Neutrophil (primary cell): ENCODE results near the gene DSP.

Experiments
- H3K27ac ChIP-seq: fragments of 200-600 bp; sonication (generic); 2 replicates; pipeline ENCODE4 v1.5.1; 2016; ENCODE audit warnings: mild to moderate bottlenecking, moderate library complexity
- H3K27me3 ChIP-seq: fragments of 200-600 bp; sonication (generic); 2 replicates; pipeline ENCODE4 v1.6.0; 2016; ENCODE audit warnings: mild to moderate bottlenecking
- H3K36me3 ChIP-seq: fragments of 200-600 bp; sonication (generic); 2 replicates; pipeline ENCODE4 v1.5.1; 2017
- H3K4me1 ChIP-seq, 2 experiments: fragments of 200-600 bp in 1 of 2; sonication (generic) in 1 of 2; 1 replicate in 1 of 2; 2 replicates in 1 of 2; pipeline versions ENCODE4 v1.5.1 to v1.6.1; 2013 to 2016; ENCODE audit warnings: low read depth in 1 of 2, low read length in 1 of 2, mild to moderate bottlenecking in 1 of 2, moderate library complexity in 1 of 2; ENCODE audit not compliant: control insufficient read depth in 1 of 2, insufficient read depth in 1 of 2
- H3K4me3 ChIP-seq, 2 experiments: fragments of 200-600 bp in 1 of 2; sonication (generic) in 1 of 2; 1 replicate in 1 of 2; 2 replicates in 1 of 2; pipeline ENCODE4 v1.5.1; 2013 to 2016; ENCODE audit warnings: low read depth in 1 of 2, low read length in 1 of 2, mild to moderate bottlenecking in 1 of 2, moderate library complexity in 1 of 2
- H3K9me3 ChIP-seq: fragments of 200-600 bp; sonication (generic); 2 replicates; pipeline ENCODE4 v1.5.1; 2016
- TF ChIP-seq, protein P1 (sequence below): fragments of 200-600 bp; sonication (generic); IDR thresholded peaks from 2 replicates; pipeline ENCODE4 v1.5.1; 2016; ENCODE audit warnings: antibody characterized with exemption

Gene DSP

DNA sequence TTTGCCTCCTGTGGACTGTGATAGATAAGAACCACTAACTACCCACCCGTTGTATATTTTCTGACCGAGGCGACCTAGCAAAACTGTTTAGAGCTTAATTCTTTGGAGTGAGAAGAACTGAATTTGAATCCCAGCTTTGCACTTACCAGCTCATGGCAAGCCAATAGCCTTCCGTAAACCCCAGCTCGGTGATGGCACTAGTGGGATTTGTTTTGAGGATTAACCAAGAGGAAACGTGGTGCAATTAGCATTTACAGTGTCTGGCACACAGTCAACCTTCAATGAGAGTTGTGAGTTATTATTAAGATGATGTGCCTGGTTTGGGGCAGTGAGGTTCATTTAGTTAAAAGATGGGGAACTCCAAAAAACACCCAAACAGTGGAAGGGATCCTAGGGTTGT, 12.3 kb upstream of the DSP start:
- no peak overlapping the region for H3K4me3 ChIP-seq
- peaks cover 84% of the 10 kb centered on the region for H3K27me3 ChIP-seq
- peaks cover 0 to 4% of the 10 kb centered on the region in 2 experiments for H3K4me1 ChIP-seq
- H3K9me3 ChIP-seq = no peaks in the 10 kb centered on the region
- no peak overlapping the region for H3K27ac ChIP-seq
- TF ChIP-seq, protein P1, sequence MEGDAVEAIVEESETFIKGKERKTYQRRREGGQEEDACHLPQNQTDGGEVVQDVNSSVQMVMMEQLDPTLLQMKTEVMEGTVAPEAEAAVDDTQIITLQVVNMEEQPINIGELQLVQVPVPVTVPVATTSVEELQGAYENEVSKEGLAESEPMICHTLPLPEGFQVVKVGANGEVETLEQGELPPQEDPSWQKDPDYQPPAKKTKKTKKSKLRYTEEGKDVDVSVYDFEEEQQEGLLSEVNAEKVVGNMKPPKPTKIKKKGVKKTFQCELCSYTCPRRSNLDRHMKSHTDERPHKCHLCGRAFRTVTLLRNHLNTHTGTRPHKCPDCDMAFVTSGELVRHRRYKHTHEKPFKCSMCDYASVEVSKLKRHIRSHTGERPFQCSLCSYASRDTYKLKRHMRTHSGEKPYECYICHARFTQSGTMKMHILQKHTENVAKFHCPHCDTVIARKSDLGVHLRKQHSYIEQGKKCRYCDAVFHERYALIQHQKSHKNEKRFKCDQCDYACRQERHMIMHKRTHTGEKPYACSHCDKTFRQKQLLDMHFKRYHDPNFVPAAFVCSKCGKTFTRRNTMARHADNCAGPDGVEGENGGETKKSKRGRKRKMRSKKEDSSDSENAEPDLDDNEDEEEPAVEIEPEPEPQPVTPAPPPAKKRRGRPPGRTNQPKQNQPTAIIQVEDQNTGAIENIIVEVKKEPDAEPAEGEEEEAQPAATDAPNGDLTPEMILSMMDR = no peak
- H3K36me3 ChIP-seq = no peaks in the 10 kb centered on the region

DNA sequence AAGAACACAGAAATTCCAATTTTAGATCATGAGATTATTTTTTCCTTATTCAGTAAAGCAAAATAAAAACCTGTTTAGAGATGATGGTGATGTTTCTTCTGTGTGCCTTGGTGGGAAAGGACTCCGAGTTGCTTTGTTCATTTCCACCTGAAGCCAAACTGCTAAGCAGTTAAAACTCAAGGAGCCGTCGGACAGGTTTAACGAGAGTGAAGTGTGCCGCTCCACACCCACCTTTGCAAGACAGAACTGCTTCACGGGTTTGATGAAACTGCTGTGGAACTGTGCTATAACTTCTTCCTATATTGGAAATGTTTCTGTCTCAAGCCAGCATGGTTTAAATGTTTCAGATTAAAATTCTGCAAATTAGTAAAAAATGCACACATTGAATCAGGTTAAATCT, 9.2 kb upstream of the DSP start:
- peaks cover 92% of the 10 kb centered on the region for H3K27me3 ChIP-seq
- TF ChIP-seq, protein P1 = no peak
- no peaks in the 10 kb centered on the region for H3K4me1 ChIP-seq
- H3K27ac ChIP-seq = no peak overlapping the region
- no peak overlapping the region for H3K4me3 ChIP-seq
- H3K36me3 ChIP-seq = no peaks in the 10 kb centered on the region
- H3K9me3 ChIP-seq = no peaks in the 10 kb centered on the region

DNA sequence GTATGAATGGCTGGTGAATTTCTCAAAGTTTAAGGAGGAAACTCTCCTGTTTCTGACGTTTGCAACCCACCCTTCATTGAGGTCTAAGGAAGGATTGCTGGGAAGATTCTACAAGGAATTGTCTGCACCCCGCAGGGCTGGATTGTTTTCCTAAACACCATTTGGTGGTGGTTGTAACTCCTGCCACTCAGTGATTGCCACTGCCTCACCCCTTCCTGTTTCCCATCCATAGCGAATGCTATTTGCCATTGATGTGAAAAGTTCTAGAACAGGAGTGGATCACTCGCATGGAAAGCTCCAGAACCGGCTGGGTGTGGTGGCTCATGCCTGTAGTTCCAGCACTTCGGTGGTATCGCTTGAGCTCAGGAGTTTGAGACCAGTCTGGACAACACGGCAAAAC, 8.7 kb upstream of the DSP start:
- Histone ChIP-seq H3K36me3 (no peaks in the 10 kb centered on the region), H3K4me1 (no peaks in the 10 kb centered on the region), H3K27me3 (peaks cover 92% of the 10 kb centered on the region), H3K27ac (no peak overlapping the region), H3K4me3 (no peak overlapping the region), H3K9me3 (no peaks in the 10 kb centered on the region)
- TF ChIP-seq, protein P1 = no peak

DNA sequence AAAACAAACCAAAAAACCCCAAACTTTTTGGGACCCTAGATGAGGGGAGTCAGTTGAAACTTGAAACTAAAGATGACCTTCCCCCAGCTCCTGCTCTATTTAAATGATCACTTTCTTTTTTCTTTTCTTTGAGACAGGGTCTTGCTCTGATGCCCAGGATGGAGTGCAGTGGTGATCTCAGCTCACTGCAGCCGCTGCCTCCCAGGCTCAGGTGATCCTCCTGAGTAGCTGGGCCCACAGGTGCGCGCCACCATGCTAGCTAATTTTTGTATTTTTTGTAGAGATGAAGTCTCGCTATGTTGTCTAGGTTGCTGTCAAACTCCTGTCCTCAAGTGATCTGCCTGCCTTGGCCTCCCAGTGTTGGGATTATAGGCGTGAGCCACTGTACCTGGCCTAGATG, 7.3 kb upstream of the DSP start:
- H3K27ac ChIP-seq = no peak overlapping the region
- no peak overlapping the region for H3K4me3 ChIP-seq
- no peaks in the 10 kb centered on the region for H3K4me1 ChIP-seq
- H3K36me3 ChIP-seq = no peaks in the 10 kb centered on the region
- TF ChIP-seq, protein P1 = no peak
- peaks cover 92% of the 10 kb centered on the region for H3K27me3 ChIP-seq
- H3K9me3 ChIP-seq = no peaks in the 10 kb centered on the region

DNA sequence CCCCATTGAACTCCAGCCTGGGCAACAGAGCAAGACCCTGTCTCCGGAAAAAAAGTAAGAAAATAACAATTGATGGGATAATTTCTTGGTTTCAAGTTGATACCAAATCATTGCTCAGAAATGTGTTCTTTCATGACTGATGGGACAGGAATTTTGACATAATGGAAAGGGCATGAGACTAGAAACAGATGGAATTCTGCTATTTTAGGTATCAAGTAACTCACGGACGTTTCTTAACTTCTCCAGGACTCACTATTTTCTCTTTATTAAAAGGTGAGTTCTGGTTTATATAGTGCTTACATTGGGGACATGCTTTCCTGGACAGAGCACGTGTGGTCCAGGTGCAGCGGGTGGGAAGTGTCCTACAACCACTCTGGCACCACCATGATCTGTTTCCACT, 6.0 kb upstream of the DSP start:
- TF ChIP-seq, protein P1 = no peak
- Histone ChIP-seq H3K36me3 (no peaks in the 10 kb centered on the region), H3K4me1 (no peaks in the 10 kb centered on the region), H3K27ac (no peak overlapping the region), H3K4me3 (no peak overlapping the region), H3K9me3 (no peaks in the 10 kb centered on the region), H3K27me3 (peaks cover 94% of the 10 kb centered on the region)

DNA sequence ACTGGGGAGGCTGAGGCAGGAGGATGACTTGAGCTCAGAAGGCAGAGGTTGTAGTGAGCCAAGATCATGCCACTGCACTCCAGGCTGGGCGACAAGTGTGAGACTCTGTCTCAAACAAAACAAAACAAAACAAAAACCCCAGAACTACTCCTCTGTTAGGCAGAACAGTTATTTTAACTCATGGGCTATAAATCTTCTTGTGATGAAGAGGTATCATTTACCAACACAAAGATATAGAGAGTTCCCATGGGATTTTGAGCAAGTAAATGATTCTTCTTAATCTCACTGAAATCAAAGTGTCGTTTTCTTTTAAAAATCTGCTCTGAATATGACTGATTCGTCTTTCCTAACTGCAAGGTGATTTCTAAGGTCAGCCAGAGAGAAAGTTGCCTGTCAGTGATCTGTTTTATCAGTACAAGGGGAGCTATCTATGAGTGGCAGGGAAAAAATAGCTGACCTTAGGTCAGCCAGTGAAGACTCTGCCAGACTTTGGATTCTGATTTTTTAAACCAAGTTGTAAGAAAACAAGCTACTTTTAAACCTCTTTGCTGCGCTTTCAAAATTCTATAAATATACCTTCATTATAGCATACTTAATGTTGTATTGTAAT, 3.8 kb upstream of the DSP start:
- H3K9me3 ChIP-seq = no peaks in the 10 kb centered on the region
- TF ChIP-seq, protein P1 = no peak
- no peak overlapping the region for H3K4me3 ChIP-seq
- H3K27ac ChIP-seq = no peak overlapping the region
- peaks cover 18 to 21% of the 10 kb centered on the region in 2 experiments for H3K4me1 ChIP-seq
- H3K27me3 ChIP-seq = peaks cover 99% of the 10 kb centered on the region
- no peaks in the 10 kb centered on the region for H3K36me3 ChIP-seq
